Measurements from ENCODE around the gene RPL12. TPM values are rescaled to one million over a fixed set of nuclear protein-coding genes. Genes with fewer than 3 reads are reported as not detected.

The RPL12 gene
- total and polyA plus RNA-seq, 9 of the 15 experiments (the other 6 are each of a cell fraction or from before 2014, with no cell fraction given), result 1,614 to 4,558 (median 2,531) TPM

- no peak for TF ChIP-seq RERE (CRISPR knock-in tag; IDR thresholded peaks at IDR 0.05; ENCODE audit: borderline replicate concordance)
- no peak for TF ChIP-seq POLR2AphosphoS2 (IDR thresholded peaks at IDR 0.05; ENCODE audit: low read length)
- TF ChIP-seq ZNF696 (CRISPR knock-in tag; conservative IDR thresholded peaks at IDR 0.05), result no peak
- TF ChIP-seq ZNF431 (CRISPR knock-in tag; IDR thresholded peaks at IDR 0.05), result no peak
- TF ChIP-seq GTF2F1 (IDR thresholded peaks at IDR 0.05; ENCODE audit: low read depth, low read length), result peak; percentile 96
- peak; percentile 81; the same call in 1 of the 2 replicates for TF ChIP-seq PHF8 (IDR thresholded peaks at IDR 0.05; ENCODE audit: borderline replicate concordance, low read length)
- TF ChIP-seq RB1 (IDR thresholded peaks at IDR 0.05; ENCODE audit: low read depth), result peak; percentile 44; the same call in 1 of the 2 replicates
- no peak for TF ChIP-seq ZHX1 (conservative IDR thresholded peaks at IDR 0.05; ENCODE audit: low read length)
- TF ChIP-seq ZNF592 (IDR thresholded peaks at IDR 0.05), result peak; percentile 87
- TF ChIP-seq ZNF133 (CRISPR knock-in tag; IDR thresholded peaks at IDR 0.05), result no peak
- no peak for TF ChIP-seq ZNF717 (CRISPR knock-in tag; IDR thresholded peaks at IDR 0.05)
- peak; percentile 76; the same call in 1 of the 2 replicates for TF ChIP-seq ZNF395 (CRISPR knock-in tag; IDR thresholded peaks at IDR 0.05)
- peak; percentile 68; the same call in 1 of the 2 replicates for TF ChIP-seq PHF21A (IDR thresholded peaks at IDR 0.05; ENCODE audit: borderline replicate concordance, low read depth)
These were observed 27.1 kb downstream of the RPL12 start, which contains the start of gene ZNF79 (continued) for GRCh38 chr9:127423934-127424675.

Data from K562 (cell line).